ENCODE data around the gene SNX3.

DNA sequence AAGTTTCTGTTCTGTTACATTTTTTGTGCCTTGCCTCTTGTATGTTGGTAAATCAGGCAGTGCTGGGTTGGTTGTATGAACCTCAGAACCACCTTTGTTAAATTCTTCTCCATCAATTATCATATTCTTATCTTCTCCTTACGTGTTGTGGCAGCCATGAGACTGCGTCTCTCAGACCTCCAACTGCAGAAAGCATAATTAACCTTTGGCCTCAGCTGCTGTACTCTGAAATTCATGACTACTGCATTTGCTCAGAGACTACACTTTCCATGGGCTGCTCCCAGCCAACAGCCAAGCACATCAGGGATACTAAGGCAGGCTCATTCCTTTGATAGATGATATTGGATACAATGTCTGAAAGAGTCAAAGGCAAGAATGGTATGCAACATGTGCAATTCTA, 15.1 kb upstream of the SNX3 start:
- TF ChIP-seq, protein P1, sequence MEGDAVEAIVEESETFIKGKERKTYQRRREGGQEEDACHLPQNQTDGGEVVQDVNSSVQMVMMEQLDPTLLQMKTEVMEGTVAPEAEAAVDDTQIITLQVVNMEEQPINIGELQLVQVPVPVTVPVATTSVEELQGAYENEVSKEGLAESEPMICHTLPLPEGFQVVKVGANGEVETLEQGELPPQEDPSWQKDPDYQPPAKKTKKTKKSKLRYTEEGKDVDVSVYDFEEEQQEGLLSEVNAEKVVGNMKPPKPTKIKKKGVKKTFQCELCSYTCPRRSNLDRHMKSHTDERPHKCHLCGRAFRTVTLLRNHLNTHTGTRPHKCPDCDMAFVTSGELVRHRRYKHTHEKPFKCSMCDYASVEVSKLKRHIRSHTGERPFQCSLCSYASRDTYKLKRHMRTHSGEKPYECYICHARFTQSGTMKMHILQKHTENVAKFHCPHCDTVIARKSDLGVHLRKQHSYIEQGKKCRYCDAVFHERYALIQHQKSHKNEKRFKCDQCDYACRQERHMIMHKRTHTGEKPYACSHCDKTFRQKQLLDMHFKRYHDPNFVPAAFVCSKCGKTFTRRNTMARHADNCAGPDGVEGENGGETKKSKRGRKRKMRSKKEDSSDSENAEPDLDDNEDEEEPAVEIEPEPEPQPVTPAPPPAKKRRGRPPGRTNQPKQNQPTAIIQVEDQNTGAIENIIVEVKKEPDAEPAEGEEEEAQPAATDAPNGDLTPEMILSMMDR (IDR thresholded peaks at IDR 0.05; ENCODE audit: low read depth, low read length): no peak
- no peak for TF ChIP-seq EZH2phosphoT487 (IDR thresholded peaks at IDR 0.05; ENCODE audit: low read depth)
